SU-DHL-6 (cell line): ENCODE measurements around the gene FAM43A.

Source experiments
- CTCF ChIP-seq: fragments of 200-600 bp; sonication (generic); IDR thresholded peaks from one replicate; pipeline ENCODE4 v1.5.1; 2017; ENCODE audit warnings: antibody characterized with exemption, mild to moderate bottlenecking, low read length, moderate library complexity; ENCODE audit not compliant: insufficient read depth, poor library complexity, severe bottlenecking
- EZH2phosphoT487 ChIP-seq: fragments of 200-600 bp; sonication (generic), shearing (Covaris generic); conservative IDR thresholded peaks from 2 replicates; pipeline ENCODE4 v1.6.1; 2018; ENCODE audit warnings: mild to moderate bottlenecking, antibody characterized with exemption, low read length, moderate library complexity, mixed read lengths

- no peak for TF ChIP-seq CTCF
- TF ChIP-seq EZH2phosphoT487: no peak
Measured at GRCh38 chr3:194736277-194736895, 50.7 kb downstream of the FAM43A start.
